Endothelial cell of umbilical vein (primary cell): ENCODE data around the gene LHPP. TPM values are rescaled to one million over a fixed set of nuclear protein-coding genes. Genes with fewer than 3 reads are reported as not detected.

Experiments used
- BruUV-seq: library from RNA; stranded (reverse); fragments of 400-500 nt; replicated peaks from 2 replicates; lab custom pipeline; 2021; lab: Mats Ljungman, UMichigan
- CTCF ChIA-PET: fragments of 300-600, 350-600 bp; sonication (Branson Sonifier 250); formaldehyde crosslinking; loops from one replicate; lab custom pipeline; 2021; ENCODE audit warnings: antibody characterized with exemption, inconsistent platforms; lab: Charles Lee
- POLR2A ChIA-PET: fragments of 300-600, 350-600 bp; sonication (Branson Sonifier 250); formaldehyde crosslinking; loops from one replicate; lab custom pipeline; 2021; ENCODE audit warnings: antibody characterized with exemption, inconsistent platforms; lab: Charles Lee
- DNase-seq: peaks from one replicate; pipeline ENCODE4 v3.0.0-alpha.2; 2011; ENCODE audit warnings: low read depth, low spot score
- FAIRE-seq: peaks from 2 replicates; lab custom pipeline; 2011; peaks lifted over from hg19 to GRCh38; lab: Jason Lieb, UNC
- H2AFZ ChIP-seq: 2 replicates; pipeline ENCODE4 v1.6.0; 2012; ENCODE audit warnings: low read depth, low read length, control low read depth, inconsistent platforms
- H3K27ac ChIP-seq: 2 replicates; pipeline ENCODE4 v1.5.1; 2011; ENCODE audit warnings: low read depth, mild to moderate bottlenecking, control low read depth, low read length, moderate library complexity; ENCODE audit not compliant: insufficient read depth
- H3K27me3 ChIP-seq, 2 experiments: 2 replicates each; pipeline versions ENCODE4 v1.6.0 to v1.6.1; 2011; ENCODE audit warnings: low read length in 2 of 2, mixed read lengths in 1 of 2; ENCODE audit not compliant: control insufficient read depth in 2 of 2, insufficient read depth in 2 of 2
- H3K36me3 ChIP-seq, 2 experiments: 2 replicates in 1 of 2; 3 replicates in 1 of 2; pipeline ENCODE4 v1.5.1; 2011; ENCODE audit warnings: low read length in 2 of 2, mild to moderate bottlenecking in 1 of 2, moderate library complexity in 1 of 2; ENCODE audit not compliant: control insufficient read depth in 2 of 2, insufficient read depth in 2 of 2; ENCODE audit errors: extremely low read depth in 1 of 2
- H3K4me1 ChIP-seq: 3 replicates; pipeline ENCODE4 v1.5.1; 2011; ENCODE audit warnings: mild to moderate bottlenecking, low read length; ENCODE audit not compliant: control insufficient read depth, insufficient read depth; ENCODE audit errors: extremely low read depth
- H3K4me2 ChIP-seq: 2 replicates; pipeline ENCODE4 v1.6.1; 2011; ENCODE audit warnings: low read length, control low read depth, mixed read lengths; ENCODE audit not compliant: insufficient read depth
- H3K4me3 ChIP-seq, 3 experiments: fragments of 200-600 bp in 1 of 3; sonication (generic), shearing (Covaris generic) in 1 of 3; replicated peaks in 1 of 3; 2 replicates each; pipeline ENCODE4 v1.5.1; 2011 to 2016; ENCODE audit warnings: control low read depth in 3 of 3, low read length in 3 of 3, mild to moderate bottlenecking in 2 of 3, inconsistent platforms in 1 of 3, low read depth in 1 of 3, moderate library complexity in 1 of 3; ENCODE audit not compliant: insufficient read depth in 1 of 3
- H3K79me2 ChIP-seq: 2 replicates; pipeline ENCODE4 v1.6.0; 2012; ENCODE audit warnings: low read length, inconsistent platforms; ENCODE audit not compliant: control insufficient read depth, insufficient read depth
- H3K9ac ChIP-seq: replicated peaks from 2 replicates; pipeline ENCODE3; 2011; ENCODE audit warnings: low read length, control low read depth; ENCODE audit not compliant: insufficient read depth; ENCODE audit errors: extremely low read depth
- H3K9me1 ChIP-seq: replicated peaks from 3 replicates; pipeline ENCODE4 v1.6.0; 2011; ENCODE audit warnings: mild to moderate bottlenecking, low read length; ENCODE audit not compliant: control insufficient read depth, insufficient read depth; ENCODE audit errors: extremely low read depth
- H3K9me3 ChIP-seq: replicated peaks from 2 replicates; pipeline ENCODE4 v1.5.1; 2012; ENCODE audit warnings: low read length, inconsistent platforms; ENCODE audit not compliant: control insufficient read depth, insufficient read depth
- H4K20me1 ChIP-seq: replicated peaks from 2 replicates; pipeline ENCODE3; 2011; ENCODE audit warnings: mild to moderate bottlenecking, low read length; ENCODE audit not compliant: control insufficient read depth, insufficient read depth; ENCODE audit errors: extremely low read depth
- CTCF ChIP-seq, 2 donors: IDR thresholded peaks; 1 replicate in 1 of 2; 2 replicates in 1 of 2; pipeline ENCODE4 v1.5.1; 2011; ENCODE audit warnings: low read length in 2 of 2, mild to moderate bottlenecking in 2 of 2, moderate library complexity in 2 of 2, control low read depth in 1 of 2, inconsistent platforms in 1 of 2, low read depth in 1 of 2; ENCODE audit not compliant: insufficient read depth in 1 of 2; ENCODE audit errors: extremely low read depth in 1 of 2
- EZH2 ChIP-seq: IDR thresholded peaks from 2 replicates; pipeline ENCODE4 v1.6.1; 2012; ENCODE audit warnings: borderline replicate concordance, low read depth, mild to moderate bottlenecking, moderate library complexity, low read length, inconsistent platforms; ENCODE audit not compliant: severe bottlenecking
- FOS ChIP-seq: IDR thresholded peaks from 2 replicates; pipeline ENCODE4 v1.6.1; 2011; ENCODE audit warnings: mild to moderate bottlenecking, low read length, moderate library complexity, borderline replicate concordance; ENCODE audit not compliant: insufficient read depth
- GATA2 ChIP-seq: IDR thresholded peaks from 2 replicates; pipeline ENCODE4 v1.7.0; 2011; ENCODE audit warnings: low read depth, mild to moderate bottlenecking, moderate library complexity, mixed read lengths, low read length; ENCODE audit not compliant: insufficient read length, insufficient read depth
- JUN ChIP-seq: IDR thresholded peaks from 2 replicates; pipeline ENCODE4 v1.6.1; 2011; ENCODE audit warnings: borderline replicate concordance, low read depth; ENCODE audit not compliant: insufficient read length, insufficient read depth
- MAX ChIP-seq: IDR thresholded peaks from 2 replicates; pipeline ENCODE4 v1.6.1; 2011; ENCODE audit not compliant: insufficient read depth, insufficient read length
- MYC ChIP-seq: IDR thresholded peaks from one replicate; pipeline ENCODE4 v1.6.1; 2011; ENCODE audit warnings: mild to moderate bottlenecking, low read depth, low read length
- POLR2A ChIP-seq: IDR thresholded peaks from 2 replicates; pipeline ENCODE4 v1.6.1; 2012; ENCODE audit warnings: low read depth, mild to moderate bottlenecking, control low read depth, low read length
- POLR2AphosphoS5 ChIP-seq: IDR thresholded peaks from 2 replicates; pipeline ENCODE4 v1.6.1; 2012; ENCODE audit warnings: low read depth, mild to moderate bottlenecking, control low read depth, low read length, moderate library complexity; ENCODE audit not compliant: insufficient read depth
- dilution Hi-C: fragments of 300-500 bp; cut with MboI; formaldehyde crosslinking; loops from one replicate; pipeline ENCODE4 v1.15.0; 2019; ENCODE audit warnings: low sequenced_read_pairs; ENCODE audit not compliant: extremely low pct_ligation_motif_present
- intact Hi-C: fragments of 100-400 bp; cut with micrococcal nuclease; formaldehyde crosslinking; loops from one replicate; pipeline ENCODE4 v1.10.0; 2022
- polyA plus RNA-seq, 4 experiments: library from polyadenylated mRNA; depleted of rRNA in 3 of 4; stranded (reverse) in 3 of 4; unstranded in 1 of 4; fragments of >200 nt; gene quantifications; 2 replicates each; pipeline versions ENCODE4 v1.2.1 to v1.2.3, GENCODE V29; 2011 to 2012; ENCODE audit warnings: missing spikeins in 1 of 4
- total RNA-seq: library from RNA; stranded (reverse); gene quantifications from 2 replicates; pipeline ENCODE4 v1.2.3, GENCODE V29; 2021

Gene LHPP
- total and polyA plus RNA-seq, 2 donors (not counting 3 experiments of a cell fraction or from before 2014, with no cell fraction given), result 5.8 to 11.2 TPM

DNA sequence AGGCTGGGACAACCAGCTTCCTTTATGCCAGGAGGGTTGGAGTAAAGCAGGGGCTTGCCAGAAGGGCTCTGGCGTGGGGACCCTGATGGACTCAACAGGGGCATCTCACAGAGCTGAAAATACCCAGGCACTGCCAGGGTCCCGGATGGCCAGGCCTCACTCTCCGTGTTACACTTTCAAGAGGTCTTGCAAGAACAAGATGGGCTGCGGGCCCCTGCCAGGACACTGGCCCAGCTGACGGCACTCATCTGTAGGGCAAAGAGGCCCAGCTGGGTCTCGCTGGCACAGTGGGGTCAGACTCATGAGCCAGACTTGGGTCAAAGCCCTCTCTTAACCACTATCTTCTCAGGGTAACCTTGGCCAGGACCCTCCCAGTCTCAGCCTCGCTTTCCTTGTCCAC is 191.7 kb downstream of the LHPP start:
- dilution Hi-C loops (no loop called here), intact Hi-C loops (no loop called here)
- no peak overlapping the region for H3K4me3 ChIP-seq
- ChIA-PET CTCF (interaction anchor here (1.3 kb wide), 1 partner anchor 18 kb away, joined by 3 read pairs; no protein-coding TSS in a partner anchor), POLR2A (no interaction called here)
- H3K27ac ChIP-seq, result no peak overlapping the region
- no peaks in the 10 kb centered on the region for H3K36me3 ChIP-seq
- H2AFZ ChIP-seq, result no peak overlapping the region
- no peaks in the 10 kb centered on the region for H3K9me3 ChIP-seq
- DNase-seq, result no peak
- no peaks in the 10 kb centered on the region for H3K79me2 ChIP-seq
- peaks cover 9% of the 10 kb centered on the region for H3K4me1 ChIP-seq
- no peaks in the 10 kb centered on the region for H3K9me1 ChIP-seq
- no peak overlapping the region for H3K4me2 ChIP-seq
- no TSS peak for BruUV-seq
- no peaks in the 10 kb centered on the region for H3K27me3 ChIP-seq
- no peak for TF ChIP-seq FOS
- no peak for TF ChIP-seq EZH2
- no peak for TF ChIP-seq POLR2AphosphoS5
- TF ChIP-seq POLR2A, result no peak
- no peak for TF ChIP-seq MYC
- no peak for TF ChIP-seq JUN
- no peak for TF ChIP-seq CTCF (IDR thresholded peaks at IDR 0.05; ENCODE audit: extremely low read depth in 1 of 2, insufficient read depth in 1 of 2, low read depth in 1 of 2, low read length in 2 of 2)
- TF ChIP-seq GATA2, result no peak
- TF ChIP-seq MAX, result no peak
- no peak overlapping the region for H3K9ac ChIP-seq
- H4K20me1 ChIP-seq, result no peaks in the 10 kb centered on the region
- no peak for FAIRE-seq
